A549 (cell line): Measurements from ENCODE around the gene ACTN1. TPM values are rescaled to one million over a fixed set of nuclear protein-coding genes. Genes with fewer than 3 reads are reported as not detected.
A peak's percentile ranks its signal among the peaks of the same experiment; 100 is the strongest.

Source experiments
- ATAC-seq, 2 experiments: fragments of 200-7000 bp in 1 of 2; fragments of >200 bp in 1 of 2; cut with Nextera tagmentation in 1 of 2; cut with Tn5 transposase in 1 of 2; 3 replicates each; pipeline versions ENCODE4 v1.8.0 to v1.9.1; 2018 to 2020; ENCODE audit warnings: mild to moderate bottlenecking in 1 of 2, moderate library complexity in 1 of 2
- CTCF ChIA-PET: fragments of 300-600 bp; sonication (Branson Sonifier 250); formaldehyde crosslinking; extraction: SDS; loops from one replicate; lab custom pipeline; 2021; ENCODE audit warnings: antibody characterized with exemption, inconsistent platforms; lab: Yijun Ruan, JAX
- POLR2A ChIA-PET: fragments of 350-600 bp; formaldehyde crosslinking; extraction: SDS; loops from one replicate; lab custom pipeline; 2021; ENCODE audit warnings: antibody characterized with exemption, inconsistent platforms; lab: Yijun Ruan, JAX
- DNase-seq, 2 experiments: peaks; one replicate each; pipeline versions ENCODE4 v3.0.0 to v3.0.0-alpha.2; 2011 to 2016; ENCODE audit warnings: low read depth in 1 of 2, low spot score in 1 of 2
- FAIRE-seq: peaks from 2 replicates; lab custom pipeline; 2011; peaks lifted over from hg19 to GRCh38; lab: Jason Lieb, UNC
- H3K27ac ChIP-seq, 2 experiments: fragments of >200 bp; sonication (Bioruptor Twin); formaldehyde crosslinking; 3 replicates each; pipeline ENCODE4 v1.5.1; 2016 to 2017
- H3K4me1 ChIP-seq: fragments of >200 bp; sonication (Bioruptor Twin); formaldehyde crosslinking; 3 replicates; pipeline ENCODE4 v1.6.1; 2016
- H3K4me2 ChIP-seq: fragments of >200 bp; sonication (Bioruptor Twin); formaldehyde crosslinking; 3 replicates; pipeline ENCODE4 v1.6.1; 2016
- H3K4me3 ChIP-seq: fragments of >200 bp; sonication (Bioruptor Twin); formaldehyde crosslinking; 3 replicates; pipeline ENCODE4 v1.5.1; 2016
- H3K9me3 ChIP-seq: fragments of >200 bp; sonication (Bioruptor Twin); formaldehyde crosslinking; 3 replicates; pipeline ENCODE4 v1.6.1; 2016
- ATOH8 ChIP-seq: fragments of 250-450 bp; sonication (Bioruptor Pico); IDR thresholded peaks from 2 replicates; pipeline ENCODE4 v1.5.0; 2020; ENCODE audit warnings: low read depth, mild to moderate bottlenecking, moderate library complexity
- BCL3 ChIP-seq: fragments of >200 bp; sonication (Bioruptor Twin); formaldehyde crosslinking; IDR thresholded peaks from 3 replicates; pipeline ENCODE4 v1.6.1; 2016
- CBX8 ChIP-seq: fragments of 200-600 bp; sonication (generic); IDR thresholded peaks from 2 replicates; pipeline ENCODE4 v1.6.1; 2016
- CHD4 ChIP-seq: fragments of 200-600 bp; sonication (generic); IDR thresholded peaks from 2 replicates; pipeline ENCODE4 v1.6.1; 2016; ENCODE audit warnings: antibody characterized with exemption, mild to moderate bottlenecking, borderline replicate concordance
- CTCF ChIP-seq: fragments of >200 bp; sonication (Bioruptor Twin); formaldehyde crosslinking; IDR thresholded peaks from 3 replicates; pipeline ENCODE4 v1.5.1; 2016
- E2F6 ChIP-seq: IDR thresholded peaks from 2 replicates; pipeline ENCODE4 v1.6.1; 2012; ENCODE audit warnings: low read depth, borderline replicate concordance
- ESRRA ChIP-seq: fragments of 150-350 bp; IDR thresholded peaks from 2 replicates; pipeline ENCODE4 v1.6.1; 2014; ENCODE audit warnings: mild to moderate bottlenecking, low read length, borderline replicate concordance
- FOSL2 ChIP-seq, 2 experiments: fragments of 450-650 bp in 1 of 2; fragments of >200 bp in 1 of 2; sonication (Bioruptor Twin) in 1 of 2; formaldehyde crosslinking; IDR thresholded peaks; 2 replicates each; pipeline versions ENCODE4 v1.5.0 to v1.6.1; 2016 to 2020; ENCODE audit warnings: mild to moderate bottlenecking in 1 of 2, moderate library complexity in 1 of 2
- HES2 ChIP-seq: fragments of >200 bp; sonication (Bioruptor Twin); formaldehyde crosslinking; IDR thresholded peaks from 2 replicates; pipeline ENCODE4 v1.6.1; 2016
- HEYL ChIP-seq: fragments of 250-450 bp; sonication (Bioruptor Pico); IDR thresholded peaks from 2 replicates; pipeline ENCODE4 v1.8.0; 2021; ENCODE audit warnings: mild to moderate bottlenecking, moderate library complexity
- HOXA7 ChIP-seq: fragments of 250-450 bp; sonication (Bioruptor Pico); IDR thresholded peaks from 2 replicates; pipeline ENCODE4 v1.5.0; 2020; ENCODE audit warnings: mild to moderate bottlenecking, moderate library complexity
- HOXB13 ChIP-seq: fragments of 250-450 bp; sonication (Bioruptor Pico); IDR thresholded peaks from 2 replicates; pipeline ENCODE4 v1.5.0; 2020; ENCODE audit warnings: low read depth, mild to moderate bottlenecking, moderate library complexity
- KDM1A ChIP-seq: fragments of 200-600 bp; sonication (generic); IDR thresholded peaks from 2 replicates; pipeline ENCODE4 v1.6.1; 2016; ENCODE audit warnings: low read depth, mild to moderate bottlenecking
- KDM5A ChIP-seq: fragments of 200-600 bp; sonication (generic); IDR thresholded peaks from 2 replicates; pipeline ENCODE4 v1.6.1; 2016; ENCODE audit warnings: antibody characterized with exemption, mild to moderate bottlenecking
- MAFK ChIP-seq: fragments of 450-650 bp; IDR thresholded peaks from 2 replicates; pipeline ENCODE4 v1.6.1; 2014; ENCODE audit not compliant: partially characterized antibody
- MAX ChIP-seq: IDR thresholded peaks from 2 replicates; pipeline ENCODE4 v1.6.1; 2012
- MAZ ChIP-seq: fragments of 150-350 bp; IDR thresholded peaks from 2 replicates; pipeline ENCODE4 v1.6.1; 2014; ENCODE audit warnings: antibody characterized with exemption, low read depth, low read length, borderline replicate concordance
- RAD21 ChIP-seq, 2 experiments: fragments of >200 bp in 1 of 2; sonication (Bioruptor Twin) in 1 of 2; formaldehyde crosslinking in 1 of 2; IDR thresholded peaks in 1 of 2; conservative IDR thresholded peaks in 1 of 2; 2 replicates in 1 of 2; 3 replicates in 1 of 2; pipeline ENCODE4 v1.6.1; 2012 to 2018; ENCODE audit warnings: inconsistent platforms in 1 of 2
- RARB ChIP-seq: fragments of 250-450 bp; sonication (Bioruptor Pico); IDR thresholded peaks from 2 replicates; pipeline ENCODE4 v1.8.0; 2021; ENCODE audit warnings: mild to moderate bottlenecking, moderate library complexity
- RNF2 ChIP-seq: fragments of 200-600 bp; sonication (generic); IDR thresholded peaks from 2 replicates; pipeline ENCODE4 v1.6.1; 2016; ENCODE audit warnings: low read depth, mild to moderate bottlenecking, antibody characterized with exemption, moderate library complexity, borderline replicate concordance
- SMC3 ChIP-seq: fragments of >200 bp; sonication (Bioruptor Twin); formaldehyde crosslinking; IDR thresholded peaks from 3 replicates; pipeline ENCODE4 v1.6.1; 2018; ENCODE audit warnings: inconsistent platforms
- SREBF2 ChIP-seq: fragments of 450-650 bp; IDR thresholded peaks from 2 replicates; pipeline ENCODE4 v1.6.1; 2014; ENCODE audit warnings: mild to moderate bottlenecking, moderate library complexity
- TP53 ChIP-seq: fragments of 250-450 bp; sonication (Bioruptor Pico); IDR thresholded peaks from 2 replicates; pipeline ENCODE4 v1.5.0; 2021; ENCODE audit warnings: mild to moderate bottlenecking, moderate library complexity
- ZC3H11A ChIP-seq: fragments of 450-650 bp; IDR thresholded peaks from 2 replicates; pipeline ENCODE4 v1.6.1; 2014; ENCODE audit warnings: antibody characterized with exemption, mild to moderate bottlenecking
- ZFP36 ChIP-seq: fragments of 450-650 bp; IDR thresholded peaks from 2 replicates; pipeline ENCODE4 v1.6.1; 2014; ENCODE audit warnings: borderline replicate concordance; ENCODE audit not compliant: partially characterized antibody
- ZNF302 ChIP-seq: fragments of 250-450 bp; sonication (Bioruptor Pico); IDR thresholded peaks from 2 replicates; pipeline ENCODE4 v1.9.0; 2021; ENCODE audit warnings: inconsistent platforms, mild to moderate bottlenecking, moderate library complexity
- WGBS: methylation state at CpG from one replicate; pipeline ENCODE4 v1.1.6; 2017; ENCODE audit errors: missing lambda C conversion rate; 5-methylcytosine and 5-hydroxymethylcytosine counted together
- polyA plus RNA-seq, 4 experiments: library from polyadenylated mRNA; depleted of rRNA in 3 of 4; stranded (reverse); fragments of >200 nt; fragmentation: RNase III in 1 of 4; extraction: RNeasy Plus Mini Kit Qiagen cat#74134 plus additional on column Dnase treatment in 1 of 4; gene quantifications; 2 replicates in 3 of 4; 3 replicates in 1 of 4; pipeline ENCODE4 v1.2.3, GENCODE V29; 2011 to 2017

ACTN1 gene
- polyA plus RNA-seq, 2 of the 4 experiments (the other 2 are of a cell fraction), result 208 to 245 TPM

GRCh38 chr14:69003626-69004025 lies 24.5 kb upstream of the ACTN1 start:
- no peak overlapping the region for H3K4me2 ChIP-seq
- ChIA-PET POLR2A (interaction anchor here (0.5 kb wide), 1 partner anchor 45 kb away, joined by 3 read pairs; no protein-coding TSS in a partner anchor), CTCF (interaction anchor here (1.4 to 7.6 kb wide), 6 partner anchors 14 to 140 kb away, joined by 4 to 48 read pairs (median 8); no protein-coding TSS in a partner anchor)
- H3K27ac ChIP-seq, result peak overlapping the region in 1 of 2 experiments; percentile 67; a peak in 1 of 6 replicates
- no peak for ATAC-seq
- TF ChIP-seq CBX8 (no peak), FOSL2 (IDR thresholded peaks at IDR 0.05) (no peak), FOSL2 (CRISPR knock-in tag; IDR thresholded peaks at IDR 0.05) (no peak), ESRRA (no peak), ATOH8 (CRISPR knock-in tag) (no peak), MAX (no peak), HES2 (no peak), MAFK (no peak), KDM1A (no peak)
- 82% methylated on average over 10 of the region's 10 CpGs for WGBS
- FAIRE-seq, result no peak
- DNase-seq, result no peak
- peaks cover 20% of the 10 kb centered on the region for H3K4me1 ChIP-seq
- H3K9me3 ChIP-seq, result no peaks in the 10 kb centered on the region
- H3K4me3 ChIP-seq, result no peak overlapping the region

- H3K4me3 ChIP-seq, result no peak overlapping the region
- ATAC-seq (peak; percentile 70 to 89; a peak in 5 of 6 replicates), FAIRE-seq (peak; percentile 65), DNase-seq (peak; percentile 51 to 75)
- TF ChIP-seq CTCF, result peak; percentile 31; the same call in 2 of the 3 replicates
- peak; percentile 38 to 51; a peak in 3 of 5 replicates for TF ChIP-seq RAD21 (conservative IDR thresholded peaks at IDR 0.05 in 1 of 2, IDR thresholded peaks at IDR 0.05 in 1 of 2)
- TF ChIP-seq HEYL (CRISPR knock-in tag), result no peak
- no peak for TF ChIP-seq ZC3H11A
- TF ChIP-seq TP53 (CRISPR knock-in tag), result no peak
- TF ChIP-seq MAX, result no peak
- TF ChIP-seq SMC3, result 0 out of 3 replicates have a peak, but pooled peaks have one; percentile 48
- TF ChIP-seq ZNF302 (CRISPR knock-in tag), result no peak
- POLR2A ChIA-PET, result no interaction called here
- no peaks in the 10 kb centered on the region for H3K9me3 ChIP-seq
- H3K4me2 ChIP-seq, result no peak overlapping the region
- 64% methylated on average over 3 of the region's 3 CpGs for whole genome bisulfite sequencing
- CTCF ChIA-PET, result interaction anchor here (0.6 to 7.6 kb wide), 8 partner anchors 11 to 720 kb away, joined by 3 to 48 read pairs (median 6); no protein-coding TSS in a partner anchor
- H3K4me1 ChIP-seq, result peaks cover 18% of the 10 kb centered on the region
- no peak overlapping the region for H3K27ac ChIP-seq
Observed at GRCh38 chr14:69002069-69002468, 23.0 kb upstream of the ACTN1 start.

- TF ChIP-seq RNF2, result no peak
- TF ChIP-seq ESRRA, result no peak
- no peak for TF ChIP-seq ATOH8 (CRISPR knock-in tag)
- no peak for TF ChIP-seq E2F6
- no peak for TF ChIP-seq MAZ
- no peak for TF ChIP-seq ZFP36
- no peak for TF ChIP-seq RAD21 (conservative IDR thresholded peaks at IDR 0.05 in 1 of 2, IDR thresholded peaks at IDR 0.05 in 1 of 2)
- TF ChIP-seq KDM5A, result no peak
- TF ChIP-seq RARB (CRISPR knock-in tag), result no peak
- TF ChIP-seq TP53 (CRISPR knock-in tag), result no peak
- no peak for TF ChIP-seq HEYL (CRISPR knock-in tag)
- no peak for TF ChIP-seq BCL3
- no peak for TF ChIP-seq HOXA7
- TF ChIP-seq SMC3, result no peak
- TF ChIP-seq HOXB13 (CRISPR knock-in tag), result no peak
- no peak for TF ChIP-seq CHD4
- TF ChIP-seq SREBF2, result no peak
- TF ChIP-seq KDM1A, result no peak
- CTCF ChIA-PET, result interaction anchor here (0.9 to 7.6 kb wide), 7 partner anchors 12 to 138 kb away, joined by 3 to 48 read pairs (median 4); no protein-coding TSS in a partner anchor
- DNase-seq (no peak), FAIRE-seq (no peak), ATAC-seq (no peak)
- H3K27ac ChIP-seq, result no peak overlapping the region
- H3K9me3 ChIP-seq, result no peaks in the 10 kb centered on the region
- WGBS, result 84% methylated on average over 2 of the region's 2 CpGs
- H3K4me3 ChIP-seq, result no peak overlapping the region
- POLR2A ChIA-PET, result no interaction called here
- H3K4me2 ChIP-seq, result no peak overlapping the region
- H3K4me1 ChIP-seq, result peaks cover 18% of the 10 kb centered on the region
Observed at GRCh38 chr14:69001375-69001774, 22.3 kb upstream of the ACTN1 start.
